ENCODE results near the gene PTPRU.

PTPRU gene

GRCh38 chr1:29338908-29339575, 102.7 kb downstream of the PTPRU start:
- Histone ChIP-seq H3K36me3 (no peaks in the 10 kb centered on the region), H3K9me3 (no peaks in the 10 kb centered on the region), H3K27me3 (no peaks in the 10 kb centered on the region), H3K4me2 (no peak overlapping the region), H4K20me1 (no peaks in the 10 kb centered on the region), H3K4me3 (no peak overlapping the region), H3K9ac (no peak overlapping the region), H3K4me1 (no peaks in the 10 kb centered on the region), H3K27ac (no peak overlapping the region)
- no peak for TF ChIP-seq Cebpa-rat (IDR thresholded peaks at IDR 0.05)

GRCh38 chr1:29341936-29342335, 105.6 kb downstream of the PTPRU start:
- Histone ChIP-seq H4K20me1 (no peaks in the 10 kb centered on the region), H3K4me2 (no peak overlapping the region), H3K27me3 (no peaks in the 10 kb centered on the region), H3K4me1 (no peaks in the 10 kb centered on the region), H3K36me3 (no peaks in the 10 kb centered on the region), H3K4me3 (no peak overlapping the region), H3K9me3 (no peaks in the 10 kb centered on the region), H3K9ac (no peak overlapping the region), H3K27ac (no peak overlapping the region)
- TF ChIP-seq Cebpa-rat (IDR thresholded peaks at IDR 0.05) = no peak

GRCh38 chr1:29342351-29342750, 106.0 kb downstream of the PTPRU start:
- Histone ChIP-seq H3K4me3 (no peak overlapping the region), H3K9me3 (no peaks in the 10 kb centered on the region), H4K20me1 (no peaks in the 10 kb centered on the region), H3K27me3 (no peaks in the 10 kb centered on the region), H3K36me3 (no peaks in the 10 kb centered on the region), H3K4me2 (no peak overlapping the region), H3K9ac (no peak overlapping the region), H3K27ac (no peak overlapping the region), H3K4me1 (no peaks in the 10 kb centered on the region)
- no peak for TF ChIP-seq Cebpa-rat (IDR thresholded peaks at IDR 0.05)

- H3K27ac ChIP-seq = no peak overlapping the region
- no peak overlapping the region for H3K9ac ChIP-seq
- H4K20me1 ChIP-seq = no peaks in the 10 kb centered on the region
- H3K4me1 ChIP-seq = no peaks in the 10 kb centered on the region
- TF ChIP-seq Cebpa-rat (IDR thresholded peaks at IDR 0.05) = no peak
- no peak overlapping the region for H3K4me2 ChIP-seq
- no peak overlapping the region for H3K4me3 ChIP-seq
- H3K9me3 ChIP-seq = no peaks in the 10 kb centered on the region
- no peaks in the 10 kb centered on the region for H3K27me3 ChIP-seq
- no peaks in the 10 kb centered on the region for H3K36me3 ChIP-seq
These were observed 106.7 kb downstream of the PTPRU start for GRCh38 chr1:29342983-29343382.

GRCh38 chr1:29343476-29343875, 107.2 kb downstream of the PTPRU start:
- no peaks in the 10 kb centered on the region for H3K4me1 ChIP-seq
- H3K27ac ChIP-seq = no peak overlapping the region
- no peaks in the 10 kb centered on the region for H3K27me3 ChIP-seq
- H3K4me3 ChIP-seq = no peak overlapping the region
- H3K9ac ChIP-seq = no peak overlapping the region
- no peaks in the 10 kb centered on the region for H3K36me3 ChIP-seq
- TF ChIP-seq Cebpa-rat (IDR thresholded peaks at IDR 0.05) = no peak
- no peaks in the 10 kb centered on the region for H4K20me1 ChIP-seq
- no peaks in the 10 kb centered on the region for H3K9me3 ChIP-seq
- no peak overlapping the region for H3K4me2 ChIP-seq

GRCh38 chr1:29343908-29344307, 107.6 kb downstream of the PTPRU start:
- Histone ChIP-seq H4K20me1 (no peaks in the 10 kb centered on the region), H3K9me3 (no peaks in the 10 kb centered on the region), H3K36me3 (no peaks in the 10 kb centered on the region), H3K4me2 (no peak overlapping the region), H3K9ac (no peak overlapping the region), H3K4me3 (no peak overlapping the region), H3K4me1 (no peaks in the 10 kb centered on the region), H3K27me3 (no peaks in the 10 kb centered on the region), H3K27ac (no peak overlapping the region)
- TF ChIP-seq Cebpa-rat (IDR thresholded peaks at IDR 0.05) = no peak

- Histone ChIP-seq H3K4me3 (no peak overlapping the region), H3K36me3 (no peaks in the 10 kb centered on the region), H3K27ac (no peak overlapping the region), H4K20me1 (no peaks in the 10 kb centered on the region), H3K9me3 (no peaks in the 10 kb centered on the region), H3K4me2 (no peak overlapping the region), H3K4me1 (no peaks in the 10 kb centered on the region), H3K27me3 (no peaks in the 10 kb centered on the region), H3K9ac (no peak overlapping the region)
- no peak for TF ChIP-seq Cebpa-rat (IDR thresholded peaks at IDR 0.05)
These were observed 108.0 kb downstream of the PTPRU start for GRCh38 chr1:29344336-29344735.

- TF ChIP-seq Cebpa-rat (IDR thresholded peaks at IDR 0.05) = no peak
- Histone ChIP-seq H3K27me3 (no peaks in the 10 kb centered on the region), H3K27ac (no peak overlapping the region), H3K9me3 (no peaks in the 10 kb centered on the region), H3K4me1 (no peaks in the 10 kb centered on the region), H3K9ac (no peak overlapping the region), H3K4me2 (no peak overlapping the region), H3K4me3 (no peak overlapping the region), H4K20me1 (no peaks in the 10 kb centered on the region), H3K36me3 (no peaks in the 10 kb centered on the region)
These were observed 110.3 kb downstream of the PTPRU start for GRCh38 chr1:29346576-29346975.

GRCh38 chr1:29349871-29350491, 113.7 kb downstream of the PTPRU start:
- H4K20me1 ChIP-seq = no peaks in the 10 kb centered on the region
- H3K4me1 ChIP-seq = peaks cover 6% of the 10 kb centered on the region; the same call in 1 of the 2 replicates
- H3K27ac ChIP-seq = no peak overlapping the region
- no peak for TF ChIP-seq Cebpa-rat (IDR thresholded peaks at IDR 0.05)
- H3K9ac ChIP-seq = no peak overlapping the region
- no peaks in the 10 kb centered on the region for H3K27me3 ChIP-seq
- no peaks in the 10 kb centered on the region for H3K36me3 ChIP-seq
- H3K9me3 ChIP-seq = no peaks in the 10 kb centered on the region
- H3K4me2 ChIP-seq = no peak overlapping the region
- no peak overlapping the region for H3K4me3 ChIP-seq

GRCh38 chr1:29352719-29353420, 116.5 kb downstream of the PTPRU start:
- no peak overlapping the region for H3K4me3 ChIP-seq
- no peaks in the 10 kb centered on the region for H3K36me3 ChIP-seq
- peaks cover 19% of the 10 kb centered on the region for H3K4me1 ChIP-seq
- H3K4me2 ChIP-seq = no peak overlapping the region
- H3K9ac ChIP-seq = no peak overlapping the region
- no peaks in the 10 kb centered on the region for H4K20me1 ChIP-seq
- no peaks in the 10 kb centered on the region for H3K9me3 ChIP-seq
- no peaks in the 10 kb centered on the region for H3K27me3 ChIP-seq
- no peak for TF ChIP-seq Cebpa-rat (IDR thresholded peaks at IDR 0.05)
- no peak overlapping the region for H3K27ac ChIP-seq

All from BLaER1 (cell line).